HG02610 (cell line): ENCODE results near the gene NT5DC4.

ENCODE experiments used
- ATAC-seq: cut with Tn5 transposase; IDR thresholded peaks from one replicate; pipeline ENCODE4 v1.9.1; 2021; ENCODE audit warnings: mild to moderate bottlenecking, moderate library complexity; ENCODE audit not compliant: unreplicated experiment

Gene NT5DC4

GRCh38 chr2:112782234-112782799, 61.5 kb downstream of the NT5DC4 start:
- ATAC-seq: peak; percentile 83

- no peak for ATAC-seq
These were observed 62.4 kb downstream of the NT5DC4 start for GRCh38 chr2:112783187-112783714.

- no peak for ATAC-seq
These were observed 63.7 kb downstream of the NT5DC4 start, which contains the start of gene IL1A for GRCh38 chr2:112784199-112785189. IL1A (minus strand) TSS chr2:112784493; CDS start chr2:112783770, 723 bp downstream.

GRCh38 chr2:112787294-112787693, 66.5 kb downstream of the NT5DC4 start:
- ATAC-seq: no peak

- no peak for ATAC-seq
These were observed 67.0 kb downstream of the NT5DC4 start for GRCh38 chr2:112787729-112788393.

- ATAC-seq: no peak
These were observed 67.8 kb downstream of the NT5DC4 start for GRCh38 chr2:112788653-112789052.
